ENCODE results near the gene ST6GAL1.

GRCh38 chr3:186902713-186903112, 27.6 kb upstream of the ST6GAL1 start:
- TF ChIP-seq EZH2 (IDR thresholded peaks at IDR 0.05; ENCODE audit: low read depth) (no peak), CTCF (conservative IDR thresholded peaks at IDR 0.05) (no peak)

All from PC-9 (cell line).